GM12873 (cell line): Measurements from ENCODE around the gene FHOD3.

ENCODE experiments used
- TF ChIP-seq, protein P1 (sequence below): IDR thresholded peaks from 2 replicates; pipeline ENCODE4 v1.5.1; 2012; ENCODE audit warnings: low read depth, mild to moderate bottlenecking, moderate library complexity, low read length, control low read depth; ENCODE audit not compliant: insufficient read depth; ENCODE audit errors: missing control alignments

The FHOD3 gene

DNA sequence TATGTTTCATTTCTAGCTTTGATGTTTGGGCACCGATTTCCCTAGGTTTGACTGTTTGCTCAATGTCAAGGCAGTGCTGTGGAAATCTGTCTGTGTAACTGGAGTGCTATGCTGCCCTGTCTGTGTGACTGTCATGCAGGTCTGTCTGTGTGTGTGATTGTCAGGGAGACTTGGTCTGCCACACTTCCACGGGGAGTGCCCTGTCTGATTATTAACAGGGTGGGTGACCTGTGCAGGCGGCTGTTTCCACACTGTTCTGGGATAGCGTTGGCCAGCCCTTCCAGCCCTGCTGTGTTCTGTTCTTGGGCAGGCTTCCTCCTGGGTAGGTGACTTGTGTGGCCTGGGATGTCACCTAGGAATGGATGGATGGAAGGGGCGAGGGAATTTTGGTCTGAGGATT, 85.3 kb downstream of the FHOD3 start:
- TF ChIP-seq, protein P1, sequence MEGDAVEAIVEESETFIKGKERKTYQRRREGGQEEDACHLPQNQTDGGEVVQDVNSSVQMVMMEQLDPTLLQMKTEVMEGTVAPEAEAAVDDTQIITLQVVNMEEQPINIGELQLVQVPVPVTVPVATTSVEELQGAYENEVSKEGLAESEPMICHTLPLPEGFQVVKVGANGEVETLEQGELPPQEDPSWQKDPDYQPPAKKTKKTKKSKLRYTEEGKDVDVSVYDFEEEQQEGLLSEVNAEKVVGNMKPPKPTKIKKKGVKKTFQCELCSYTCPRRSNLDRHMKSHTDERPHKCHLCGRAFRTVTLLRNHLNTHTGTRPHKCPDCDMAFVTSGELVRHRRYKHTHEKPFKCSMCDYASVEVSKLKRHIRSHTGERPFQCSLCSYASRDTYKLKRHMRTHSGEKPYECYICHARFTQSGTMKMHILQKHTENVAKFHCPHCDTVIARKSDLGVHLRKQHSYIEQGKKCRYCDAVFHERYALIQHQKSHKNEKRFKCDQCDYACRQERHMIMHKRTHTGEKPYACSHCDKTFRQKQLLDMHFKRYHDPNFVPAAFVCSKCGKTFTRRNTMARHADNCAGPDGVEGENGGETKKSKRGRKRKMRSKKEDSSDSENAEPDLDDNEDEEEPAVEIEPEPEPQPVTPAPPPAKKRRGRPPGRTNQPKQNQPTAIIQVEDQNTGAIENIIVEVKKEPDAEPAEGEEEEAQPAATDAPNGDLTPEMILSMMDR, result no peak

DNA sequence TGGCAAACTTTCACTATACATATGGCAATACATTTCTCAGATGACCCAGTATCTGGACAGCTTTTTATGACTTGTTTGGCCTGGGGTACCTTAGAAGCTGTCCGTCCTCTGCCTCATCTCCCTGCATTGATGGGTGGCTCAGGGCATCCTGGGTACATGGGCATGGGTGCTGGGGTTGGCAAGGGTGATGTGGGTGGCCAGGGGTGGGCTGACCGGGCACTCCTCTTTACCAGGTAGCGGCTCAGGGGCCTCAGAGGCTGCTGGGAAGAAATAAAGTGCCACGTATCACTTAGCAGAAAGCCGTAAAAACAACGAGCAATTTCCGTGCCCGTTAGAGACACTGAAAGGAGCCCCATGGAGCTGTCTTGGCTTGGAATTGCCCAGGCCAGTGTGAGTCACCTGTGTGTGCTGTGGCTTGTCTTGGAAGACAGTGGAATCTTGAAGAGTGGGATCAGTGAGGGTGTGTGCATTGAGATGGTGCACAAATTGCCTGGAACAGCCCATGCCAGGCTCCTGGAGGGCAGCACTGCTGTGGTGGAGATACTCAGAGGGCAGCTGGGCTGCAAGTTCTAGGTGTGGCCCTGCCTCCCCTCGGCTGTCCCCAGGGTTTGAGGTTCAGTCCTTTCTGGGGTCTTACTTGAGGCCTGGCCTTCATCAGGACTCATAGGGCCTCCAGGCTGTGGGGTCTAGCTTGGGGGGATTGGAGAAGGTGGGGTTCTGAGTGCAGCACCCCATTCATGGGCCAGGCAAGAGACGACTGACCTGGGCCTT, 88.8 kb downstream of the FHOD3 start:
- TF ChIP-seq, protein P1, result no peak

DNA sequence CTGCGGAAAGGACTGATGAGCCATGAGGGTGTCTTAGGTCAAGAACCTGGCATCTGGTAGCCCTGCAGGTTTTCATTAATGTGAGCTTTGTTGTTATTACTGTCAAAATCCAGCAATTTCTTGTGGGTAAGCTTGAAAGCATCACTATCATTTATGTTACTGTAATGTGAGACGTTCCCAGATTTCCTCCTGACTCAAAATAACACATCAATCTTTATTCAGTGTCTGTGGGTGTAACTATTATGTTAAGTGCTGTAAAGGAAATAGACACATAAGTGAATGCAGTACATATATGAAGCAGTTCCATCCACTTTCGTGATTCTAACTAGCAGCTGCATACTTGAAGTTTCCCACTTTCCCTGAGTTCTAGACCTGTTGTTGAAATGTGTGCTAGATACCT, 89.8 kb downstream of the FHOD3 start:
- TF ChIP-seq, protein P1, result no peak

DNA sequence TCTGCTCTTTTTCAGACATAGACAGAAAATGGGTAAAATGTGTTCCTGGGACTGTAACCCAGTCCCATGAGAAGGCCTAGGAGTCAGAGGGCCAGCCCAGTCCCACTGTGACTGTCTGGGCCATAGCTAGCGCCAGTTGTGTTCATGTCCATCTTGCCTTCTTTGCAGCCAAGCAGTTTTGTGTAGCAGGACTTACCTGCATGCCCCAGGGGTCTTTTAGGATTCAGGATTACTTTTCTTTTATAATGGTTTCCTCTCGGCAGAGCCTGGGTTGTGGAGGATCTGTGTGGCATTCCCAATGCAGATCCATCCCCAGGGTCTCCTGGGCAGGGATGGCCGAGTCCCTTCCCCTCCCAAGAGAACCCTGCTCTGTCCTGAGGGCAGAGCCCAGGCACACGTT, 90.8 kb downstream of the FHOD3 start:
- TF ChIP-seq, protein P1, result no peak

DNA sequence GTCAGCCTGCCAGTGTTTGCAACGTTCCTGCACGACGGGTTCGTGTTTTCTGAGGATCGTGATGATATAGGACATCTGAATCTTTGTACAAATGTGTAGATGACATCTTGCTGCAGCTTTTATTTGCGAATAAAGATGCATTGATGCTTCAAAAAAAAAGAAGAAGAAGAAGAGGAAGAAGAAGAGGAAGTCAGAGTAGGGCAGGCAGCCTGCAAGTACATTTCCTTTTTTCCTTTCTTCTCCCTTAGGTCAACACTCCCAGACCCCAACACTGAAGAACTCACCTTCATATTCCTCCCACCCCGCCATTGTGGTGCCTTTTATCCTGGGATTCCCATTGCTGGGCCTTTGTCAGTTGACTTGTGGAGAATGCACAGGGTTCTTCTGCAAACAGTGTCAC, 91.5 kb downstream of the FHOD3 start:
- TF ChIP-seq, protein P1, result no peak

DNA sequence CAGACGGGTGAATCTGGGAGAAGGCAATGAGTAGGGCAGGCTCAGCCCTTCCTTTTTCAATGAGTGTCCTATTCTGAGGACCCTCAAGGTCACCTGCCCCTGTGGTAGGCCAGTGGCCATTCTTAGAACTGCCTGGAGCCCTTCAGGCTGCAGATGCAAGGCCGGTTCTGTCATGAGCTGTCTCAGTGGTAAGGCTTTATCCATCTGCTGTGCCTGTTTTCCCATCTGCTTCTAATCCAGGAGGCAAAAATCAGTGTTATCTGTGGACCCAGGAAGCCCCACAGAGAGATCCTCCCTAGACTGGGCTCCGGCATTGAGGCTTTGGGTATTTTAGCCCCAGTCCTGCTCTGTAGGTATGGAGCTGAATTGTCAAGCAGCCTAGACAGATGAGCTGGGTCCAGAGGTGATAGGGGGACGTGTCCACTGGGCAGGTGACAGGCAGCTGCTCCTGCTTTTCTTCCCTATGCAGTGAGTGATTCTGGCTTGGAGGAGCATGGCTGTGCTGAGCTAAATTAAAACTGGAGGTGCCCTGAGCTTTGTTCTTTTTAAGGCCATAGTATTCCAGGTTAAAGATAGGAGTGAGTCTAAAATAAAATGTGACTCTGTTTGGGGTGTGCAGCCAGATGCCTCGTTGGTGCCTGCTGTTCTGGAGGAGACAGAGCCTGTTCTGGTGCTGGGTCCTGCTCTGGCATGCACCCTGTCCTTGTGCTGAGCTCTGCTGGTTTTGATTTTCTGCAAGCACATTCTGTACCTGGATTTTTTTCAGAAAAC, 92.5 kb downstream of the FHOD3 start:
- TF ChIP-seq, protein P1, result no peak

DNA sequence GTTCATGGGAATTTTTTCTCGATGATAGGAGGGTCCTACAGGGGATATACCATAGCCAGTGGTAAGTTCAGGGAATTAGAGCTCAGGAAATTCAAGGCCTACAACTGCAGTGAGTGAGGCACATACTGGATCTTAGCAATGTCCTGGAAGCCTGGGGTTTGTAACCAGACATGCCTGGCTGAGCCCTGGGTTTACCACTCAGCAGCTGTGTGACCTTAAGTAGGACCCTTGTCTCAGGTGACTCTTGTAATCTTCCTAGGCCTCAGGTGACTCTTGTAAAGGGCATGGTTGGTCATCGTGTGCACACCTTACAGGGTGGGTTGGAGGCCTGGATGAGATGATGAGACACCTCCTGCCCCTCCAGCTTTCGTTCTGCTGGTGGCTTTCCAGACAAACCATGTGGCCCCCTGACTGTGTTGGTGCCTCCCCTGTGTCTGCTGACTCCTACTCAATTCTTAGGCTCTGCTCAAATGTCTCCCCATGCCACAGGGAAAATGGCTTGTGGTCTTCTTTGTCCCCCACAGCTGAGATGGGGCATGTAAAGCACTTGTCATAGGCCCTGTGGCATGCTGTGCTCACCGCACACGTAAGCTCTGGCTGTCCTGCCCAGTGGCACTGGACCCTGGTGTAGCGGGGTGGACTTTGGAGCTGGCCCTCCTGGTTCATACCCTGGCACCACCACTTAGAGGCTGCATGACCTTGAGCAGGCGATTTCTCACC, 94.1 kb downstream of the FHOD3 start:
- TF ChIP-seq, protein P1, result no peak
